Activated CD4-positive, alpha-beta memory T cell treated with anti-CD3 and anti-CD28 coated beads for 36 hours (primary cell): ENCODE measurements around the gene BCL2A1. TPM values are rescaled to one million over a fixed set of nuclear protein-coding genes. Genes with fewer than 3 reads are reported as not detected.
A peak's percentile ranks its signal among the peaks of the same experiment; 100 is the strongest.
"Not testable (repeated sequence)": the region's sequence is repeated elsewhere in the genome, so short reads cannot be mapped to it uniquely, and the experiment has no call there.

Experiments
- CTCF ChIA-PET: fragments of 350-600 bp; sonication (Branson Sonifier 250); formaldehyde crosslinking; loops from one replicate; lab custom pipeline; 2021; ENCODE audit warnings: antibody characterized with exemption, inconsistent platforms; lab: Charles Lee
- POLR2A ChIA-PET: fragments of 350-600 bp; sonication (Branson Sonifier 250); formaldehyde crosslinking; loops from one replicate; lab custom pipeline; 2021; ENCODE audit warnings: antibody characterized with exemption; lab: Charles Lee
- DNase-seq: peaks from one replicate; pipeline ENCODE4 v3.0.0-alpha.2; 2020
- H3K27ac Mint-ChIP-seq: one replicate; pipeline ENCODE4 v1.8.0; 2021; ENCODE audit warnings: mixed read lengths
- H3K27me3 Mint-ChIP-seq: one replicate; pipeline ENCODE4 v1.8.0; 2021; ENCODE audit warnings: mixed read lengths
- H3K36me3 Mint-ChIP-seq: one replicate; pipeline ENCODE4 v1.8.0; 2021; ENCODE audit warnings: mixed read lengths
- H3K4me1 Mint-ChIP-seq: one replicate; pipeline ENCODE4 v1.8.0; 2021; ENCODE audit warnings: low read depth, mixed read lengths
- H3K4me3 Mint-ChIP-seq: one replicate; pipeline ENCODE4 v1.8.0; 2021; ENCODE audit warnings: mild to moderate bottlenecking, mixed read lengths
- H3K9me3 Mint-ChIP-seq: one replicate; pipeline ENCODE4 v1.8.0; 2021; ENCODE audit warnings: mixed read lengths
- intact Hi-C: fragments of 100-400 bp; cut with micrococcal nuclease; formaldehyde crosslinking; loops from one replicate; pipeline ENCODE4 v1.15.1; 2023
- total RNA-seq, 2 experiments: library from RNA; stranded (reverse); gene quantifications; one replicate each; pipeline ENCODE4 v1.2.3, GENCODE V29; 2021

Gene BCL2A1
- total RNA-seq, 2 experiments from 2014 or later, result 110 to 111 TPM

DNA sequence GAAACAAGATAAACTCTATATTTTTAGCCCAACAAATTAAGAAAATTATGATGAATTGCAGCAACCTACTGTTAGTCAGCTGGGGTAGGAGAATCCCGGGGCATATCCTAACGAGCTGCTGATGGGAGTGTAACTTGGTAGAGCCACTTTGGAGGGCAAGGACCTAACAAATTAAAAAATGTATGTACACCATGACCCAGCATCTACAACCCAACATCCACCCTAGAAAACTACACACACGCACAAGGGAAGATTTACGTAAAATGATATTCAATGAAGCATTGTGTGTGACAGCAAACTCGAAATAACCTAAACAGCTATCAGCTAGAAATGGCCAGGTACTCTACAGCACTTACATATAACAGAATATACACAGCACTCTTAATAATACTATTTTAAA is 1.9 kb downstream of the BCL2A1 start:
- intact Hi-C loops, result no loop called here
- peaks cover 40% of the 10 kb centered on the region for H3K36me3 Mint-ChIP-seq
- H3K27me3 Mint-ChIP-seq, result no peaks in the 10 kb centered on the region
- H3K27ac Mint-ChIP-seq, result peak overlapping the region; percentile 99
- H3K4me1 Mint-ChIP-seq, result peaks cover 63% of the 10 kb centered on the region
- peak overlapping the region; percentile 95 for H3K4me3 Mint-ChIP-seq
- H3K9me3 Mint-ChIP-seq, result no peaks in the 10 kb centered on the region
- POLR2A ChIA-PET, result interaction anchor here (0.7 to 7.5 kb wide), 6 partner anchors 23 to 91 kb away, joined by 3 to 126 read pairs (median 30); partner anchors contain the start of genes MTHFS and ZFAND6
- CTCF ChIA-PET, result interaction anchor here (1.1 kb wide), 1 partner anchor 72 kb away, joined by 3 read pairs; the partner anchor contains the start of gene MTHFS
- no peak for DNase-seq

DNA sequence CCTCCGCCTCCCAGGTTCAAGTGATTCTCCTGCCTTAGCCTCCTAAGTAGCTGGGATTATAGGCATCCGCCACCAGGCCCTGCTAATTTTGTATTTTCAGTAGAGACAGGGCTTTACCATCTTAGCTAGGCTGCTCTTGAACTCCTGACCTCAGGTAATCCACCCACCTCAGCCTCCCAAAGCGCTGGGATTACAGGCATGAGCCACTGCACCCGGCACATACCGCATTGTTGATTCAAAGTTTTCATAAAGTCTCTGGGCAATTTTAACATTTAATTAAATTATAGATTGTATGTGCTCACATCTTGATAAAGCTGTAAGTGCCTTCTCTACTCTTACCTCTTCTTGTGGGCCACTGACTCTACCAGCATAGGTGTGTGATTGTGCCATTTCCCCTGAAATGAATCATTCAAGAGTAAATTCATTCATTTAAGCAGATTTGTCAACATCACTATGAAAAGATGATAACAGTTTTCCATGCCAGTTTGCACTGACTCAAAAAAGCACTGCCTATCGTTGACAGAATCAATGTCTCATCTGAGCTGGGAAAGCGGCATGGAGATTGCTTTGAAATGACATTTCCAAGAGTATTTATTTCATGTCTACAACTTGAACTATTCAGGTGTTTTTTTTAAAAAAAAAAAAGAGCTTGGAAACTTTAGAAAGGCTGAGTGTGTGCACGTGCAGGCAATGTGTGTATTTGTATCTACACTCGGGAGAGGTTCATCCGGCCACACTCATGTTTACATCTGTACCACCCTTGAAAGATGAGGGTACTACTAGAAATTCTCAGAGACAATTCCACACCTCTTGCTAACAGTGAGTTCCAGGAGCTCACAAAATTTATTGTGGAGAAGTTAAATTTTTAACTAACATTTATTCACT is 3.5 kb downstream of the BCL2A1 start:
- CTCF ChIA-PET, result interaction anchor here (0.7 to 2.9 kb wide), 8 partner anchors 10 to 114 kb away, joined by 3 to 15 read pairs (median 4); partner anchors contain the start of gene MTHFS
- H3K27me3 Mint-ChIP-seq, result no peaks in the 10 kb centered on the region

DNA sequence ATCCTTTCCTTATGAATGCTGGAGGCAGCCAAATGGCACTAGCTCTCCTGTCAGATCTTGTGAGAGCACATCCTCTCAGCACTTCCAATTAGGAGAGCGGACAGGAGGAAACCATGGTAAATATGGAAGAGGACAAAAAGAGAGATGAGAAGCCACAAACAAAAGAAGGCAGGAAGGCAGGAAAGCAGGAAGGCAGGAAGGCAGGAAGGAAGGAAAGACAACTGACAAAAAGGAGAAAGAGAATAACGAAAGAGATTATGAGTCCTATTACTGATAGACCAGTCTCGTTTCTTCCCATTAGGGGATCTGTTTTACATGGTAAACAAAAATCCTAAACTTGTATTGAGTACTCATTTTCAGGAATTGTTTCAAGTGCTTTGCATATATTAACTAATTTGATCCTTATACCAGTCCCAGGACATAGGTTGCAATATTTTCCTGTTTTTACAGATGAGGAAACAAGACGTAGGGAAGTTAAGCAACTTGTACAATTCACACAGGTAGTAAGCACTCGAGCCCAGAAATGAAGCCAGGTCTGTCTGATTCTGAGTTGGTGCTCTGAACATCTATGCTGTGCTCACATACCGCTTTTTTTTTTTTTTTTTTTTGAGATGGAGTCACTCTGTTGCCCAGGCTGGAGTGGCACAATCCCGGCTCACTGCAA is 4.2 kb downstream of the BCL2A1 start:
- POLR2A ChIA-PET, result interaction anchor here (1.0 to 7.5 kb wide), 13 partner anchors 12 to 96 kb away, joined by 3 to 126 read pairs (median 7); partner anchors contain the start of genes MTHFS and ZFAND6
- H3K27ac Mint-ChIP-seq, result peak overlapping the region; percentile 99
- H3K4me3 Mint-ChIP-seq, result peak overlapping the region; percentile 95
- intact Hi-C loops, result loop anchor here (1.0 kb wide), 4 partner anchors 8 to 69 kb away; partner anchors contain the start of gene MTHFS
- CTCF ChIA-PET, result interaction anchor here (0.7 to 2.9 kb wide), 8 partner anchors 9 to 114 kb away, joined by 3 to 13 read pairs (median 4); partner anchors contain the start of gene MTHFS
- H3K36me3 Mint-ChIP-seq, result peaks cover 50% of the 10 kb centered on the region
- H3K4me1 Mint-ChIP-seq, result peaks cover 61% of the 10 kb centered on the region
- DNase-seq, result no peak
- H3K9me3 Mint-ChIP-seq, result no peaks in the 10 kb centered on the region
- H3K27me3 Mint-ChIP-seq, result no peaks in the 10 kb centered on the region

More for the DNA sequence above, 3.5 kb downstream of the BCL2A1 start:
- no peaks in the 10 kb centered on the region for H3K9me3 Mint-ChIP-seq
- H3K4me3 Mint-ChIP-seq, result peak overlapping the region; percentile 95
- H3K27ac Mint-ChIP-seq, result peak overlapping the region; percentile 99
- intact Hi-C loops, result loop anchor here (1.0 kb wide), 3 partner anchors 26 to 70 kb away; partner anchors contain the start of gene MTHFS
- peaks cover 57% of the 10 kb centered on the region for H3K4me1 Mint-ChIP-seq
- peaks cover 45% of the 10 kb centered on the region for H3K36me3 Mint-ChIP-seq
- DNase-seq, result peak; percentile 64
- POLR2A ChIA-PET, result interaction anchor here (0.6 to 7.5 kb wide), 15 partner anchors 11 to 118 kb away, joined by 3 to 126 read pairs (median 5); partner anchors contain the start of genes MTHFS and ZFAND6

DNA sequence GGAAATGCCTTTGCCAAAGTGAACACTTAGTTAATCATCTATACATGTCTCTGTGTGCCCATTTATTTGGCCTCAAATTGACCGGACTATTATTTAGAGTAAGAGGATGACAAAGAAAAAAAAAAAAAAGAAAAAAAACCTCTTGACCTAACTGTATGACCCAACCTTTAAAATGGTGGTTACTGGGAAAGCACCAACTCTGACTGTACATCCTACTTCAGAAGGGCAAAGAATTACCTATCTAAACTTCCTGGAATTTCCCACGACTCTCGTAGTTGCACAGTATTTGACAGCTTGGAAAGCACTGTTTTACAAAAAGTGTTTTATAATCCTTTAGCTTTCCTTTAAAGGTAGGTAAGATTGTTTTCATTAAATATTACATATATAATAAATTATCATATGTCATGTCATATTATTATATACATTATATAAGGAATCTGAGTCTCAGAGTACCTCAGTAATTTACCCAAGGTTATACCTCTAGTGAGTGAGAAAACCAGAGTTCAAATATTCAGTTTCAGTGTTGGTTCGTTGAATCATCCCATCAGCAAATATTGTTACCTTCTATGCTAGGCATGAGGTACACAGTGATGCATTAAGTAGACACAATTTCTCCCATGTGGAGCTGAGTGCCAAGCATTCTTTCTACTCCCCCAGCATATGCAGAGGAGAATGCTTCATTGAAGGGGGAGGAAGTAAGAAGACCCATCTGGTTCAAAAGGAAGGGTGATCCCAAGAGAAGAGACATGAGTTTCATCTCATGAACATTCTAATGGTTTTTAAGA is 5.0 kb downstream of the BCL2A1 start:
- Mint-ChIP-seq H3K27ac (peak overlapping the region; percentile 99), H3K27me3 (no peaks in the 10 kb centered on the region), H3K4me1 (peaks cover 56% of the 10 kb centered on the region), H3K4me3 (peak overlapping the region; percentile 95), H3K36me3 (peaks cover 50% of the 10 kb centered on the region), H3K9me3 (no peaks in the 10 kb centered on the region)
- ChIA-PET CTCF (interaction anchor here (0.9 to 2.9 kb wide), 4 partner anchors 22 to 113 kb away, joined by 3 to 13 read pairs (median 4); partner anchors contain the start of gene MTHFS), POLR2A (interaction anchor here (1.5 to 7.5 kb wide), 5 partner anchors 12 to 69 kb away, joined by 9 to 126 read pairs (median 29); partner anchors contain the start of gene MTHFS)
- no peak for DNase-seq
- intact Hi-C loops, result loop anchor here (1.0 kb wide), 2 partner anchors 8 to 23 kb away; no protein-coding TSS in a partner anchor

DNA sequence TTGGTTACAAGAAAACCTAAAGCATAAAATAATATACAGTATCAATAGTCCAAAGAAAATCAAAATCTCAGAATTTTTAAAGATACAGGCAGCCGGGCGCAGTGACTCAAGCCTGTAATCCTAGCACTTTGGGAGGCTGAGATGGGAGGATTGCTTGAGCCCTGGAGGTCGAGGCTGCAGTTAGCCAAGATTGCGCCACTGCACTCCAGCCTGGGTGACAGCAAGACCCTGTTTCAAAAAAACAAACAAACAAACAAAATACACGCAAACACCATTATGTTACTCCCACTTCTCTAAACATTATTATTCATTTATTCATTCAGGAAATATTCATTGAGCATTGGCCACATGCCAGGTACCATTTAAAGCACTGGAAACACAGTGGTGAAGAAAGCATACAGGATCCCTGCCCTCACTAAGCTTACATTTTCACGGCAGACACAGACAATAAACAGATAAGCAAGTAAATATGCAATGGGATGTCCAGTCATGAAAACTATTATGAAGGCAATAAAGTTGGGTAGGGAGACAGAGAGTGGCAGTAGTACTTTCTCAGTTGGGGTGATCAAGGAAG is 6.7 kb downstream of the BCL2A1 start:
- ChIA-PET POLR2A (interaction anchor here (7.5 kb wide), 1 partner anchor 68 kb away, joined by 126 read pairs; the partner anchor contains the start of gene MTHFS), CTCF (interaction anchor here (0.9 to 1.9 kb wide), 2 partner anchors 21 to 30 kb away, joined by 3 to 4 read pairs; no protein-coding TSS in a partner anchor)
- Mint-ChIP-seq H3K27ac (peak overlapping the region; percentile 99), H3K4me3 (peak overlapping the region; percentile 69), H3K4me1 (peaks cover 60% of the 10 kb centered on the region), H3K36me3 (peaks cover 54% of the 10 kb centered on the region), H3K9me3 (no peaks in the 10 kb centered on the region), H3K27me3 (no peaks in the 10 kb centered on the region)
- no peak for DNase-seq
- intact Hi-C loops, result no loop called here

DNA sequence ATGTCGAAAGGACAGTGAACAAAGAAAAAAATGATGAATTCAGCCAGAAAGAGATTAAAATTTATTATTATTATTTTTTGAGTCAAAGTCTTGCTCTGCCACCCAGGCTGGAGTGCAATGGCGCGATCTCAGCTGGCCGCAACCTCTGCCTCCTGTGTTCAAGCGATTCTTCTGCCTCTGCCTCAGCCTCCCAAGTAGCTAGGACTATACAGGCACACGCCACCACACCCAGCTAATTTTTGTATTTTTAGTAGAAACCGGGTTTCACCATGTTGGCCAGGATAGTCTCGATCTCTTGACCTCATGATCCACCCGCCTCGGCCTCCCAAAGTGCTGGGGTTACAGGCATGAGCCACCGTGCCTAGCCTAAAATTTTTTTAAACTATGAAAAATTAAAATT is 8.1 kb downstream of the BCL2A1 start:
- DNase-seq, H3K4me3 Mint-ChIP-seq, POLR2A ChIA-PET, H3K27me3 Mint-ChIP-seq, H3K9me3 Mint-ChIP-seq, CTCF ChIA-PET, intact Hi-C loops: not testable (repeated sequence)
- peaks cover 62% of the 10 kb centered on the region for H3K4me1 Mint-ChIP-seq
- H3K36me3 Mint-ChIP-seq, result peaks cover 45% of the 10 kb centered on the region
- H3K27ac Mint-ChIP-seq, result peak overlapping the region; percentile 47

DNA sequence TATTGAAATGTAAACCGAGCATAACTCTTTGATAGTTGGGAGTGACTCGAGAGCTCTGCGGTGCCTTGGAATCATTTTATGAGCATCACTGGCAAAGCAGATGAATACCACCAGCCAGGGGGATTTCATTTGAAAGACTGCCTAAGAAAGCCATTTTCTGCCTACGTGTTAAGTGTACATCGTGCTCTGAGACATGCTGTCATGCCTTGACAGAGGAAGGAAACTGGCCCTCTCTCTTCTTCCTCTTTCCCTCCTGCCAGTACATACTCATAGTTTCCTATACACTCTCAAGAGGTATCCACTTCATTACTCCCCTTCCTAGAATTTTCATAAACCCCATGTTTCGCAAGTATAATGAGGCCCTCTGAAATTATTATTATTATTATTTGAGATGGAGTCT is 8.8 kb downstream of the BCL2A1 start:
- ChIA-PET CTCF (no interaction called here), POLR2A (no interaction called here)
- H3K27me3 Mint-ChIP-seq, result no peaks in the 10 kb centered on the region
- DNase-seq, result no peak
- peak overlapping the region; percentile 47 for H3K27ac Mint-ChIP-seq
- intact Hi-C loops, result no loop called here
- no peak overlapping the region for H3K4me3 Mint-ChIP-seq
- H3K4me1 Mint-ChIP-seq, result peaks cover 58% of the 10 kb centered on the region
- H3K9me3 Mint-ChIP-seq, result no peaks in the 10 kb centered on the region
- H3K36me3 Mint-ChIP-seq, result peaks cover 38% of the 10 kb centered on the region

DNA sequence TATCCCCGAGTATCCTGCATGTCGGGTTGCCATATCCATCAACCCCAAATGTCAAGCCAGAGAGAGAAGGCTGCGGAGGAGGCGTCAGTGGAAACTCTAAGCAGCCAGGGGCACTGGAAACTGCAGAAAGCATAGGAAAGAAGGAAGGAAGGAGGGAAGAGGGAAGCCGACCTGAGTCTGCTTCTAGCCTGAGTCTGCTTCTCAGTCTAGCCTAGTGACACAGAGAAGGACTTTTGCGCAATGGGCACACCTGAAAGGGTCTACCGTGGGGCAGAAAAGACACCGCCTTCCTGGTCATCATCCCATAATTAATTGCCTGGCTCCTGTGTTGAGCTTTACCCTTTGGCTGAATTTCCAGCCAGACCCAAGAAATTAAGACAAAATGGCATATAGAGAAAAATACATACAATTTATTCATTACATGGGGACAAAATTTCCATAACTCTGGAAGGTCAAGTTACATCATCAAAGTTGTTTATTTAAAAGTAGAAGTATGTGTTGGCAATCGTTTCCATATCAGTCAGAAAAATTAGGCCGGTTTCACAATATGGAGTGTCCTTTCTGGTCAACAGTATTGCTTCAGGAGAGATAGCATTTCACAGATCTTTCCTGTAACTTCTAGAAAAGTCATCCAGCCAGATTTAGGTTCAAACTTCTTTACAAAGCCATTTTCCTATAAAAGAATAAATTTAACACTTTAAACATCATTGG is 10.3 kb downstream of the BCL2A1 start:
- Mint-ChIP-seq H3K27ac (no peak overlapping the region), H3K27me3 (no peaks in the 10 kb centered on the region), H3K4me3 (no peak overlapping the region), H3K9me3 (no peaks in the 10 kb centered on the region), H3K4me1 (peaks cover 48% of the 10 kb centered on the region), H3K36me3 (peaks cover 31% of the 10 kb centered on the region)
- intact Hi-C loops, result no loop called here
- CTCF ChIA-PET, result interaction anchor here (0.7 kb wide), 1 partner anchor 580 kb away, joined by 3 read pairs; no protein-coding TSS in a partner anchor
- DNase-seq, result no peak
- POLR2A ChIA-PET, result no interaction called here

DNA sequence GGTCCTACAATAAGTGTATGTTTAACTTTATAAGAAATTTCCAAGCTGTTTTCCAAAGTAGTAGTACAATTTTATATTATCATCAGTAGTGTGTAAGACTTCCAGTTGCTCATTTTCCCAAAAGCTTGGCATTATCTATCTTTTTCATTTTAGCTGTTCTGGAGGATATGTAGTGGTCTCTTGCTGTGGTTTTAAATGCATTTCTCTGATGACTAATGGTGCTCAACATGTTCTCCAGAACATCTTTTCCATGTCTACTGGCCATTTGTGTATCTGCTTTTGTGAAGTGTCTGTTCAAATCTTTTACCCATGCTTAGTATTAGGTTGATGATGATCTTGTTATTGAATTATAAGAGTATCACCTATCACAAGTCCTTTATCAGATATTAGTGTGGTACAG is 13.3 kb downstream of the BCL2A1 start:
- intact Hi-C loops, result loop anchor here (1.0 kb wide), 3 partner anchors 9 to 14 kb away; no protein-coding TSS in a partner anchor
- no peak for DNase-seq
- CTCF ChIA-PET, result interaction anchor here (0.8 to 1.0 kb wide), 2 partner anchors 10 to 36 kb away, joined by 3 read pairs; no protein-coding TSS in a partner anchor
- no peaks in the 10 kb centered on the region for H3K27me3 Mint-ChIP-seq
- POLR2A ChIA-PET, result no interaction called here
- H3K27ac Mint-ChIP-seq, result no peak overlapping the region
- peaks cover 18% of the 10 kb centered on the region for H3K36me3 Mint-ChIP-seq
- no peaks in the 10 kb centered on the region for H3K9me3 Mint-ChIP-seq
- peaks cover 51% of the 10 kb centered on the region for H3K4me1 Mint-ChIP-seq
- no peak overlapping the region for H3K4me3 Mint-ChIP-seq

DNA sequence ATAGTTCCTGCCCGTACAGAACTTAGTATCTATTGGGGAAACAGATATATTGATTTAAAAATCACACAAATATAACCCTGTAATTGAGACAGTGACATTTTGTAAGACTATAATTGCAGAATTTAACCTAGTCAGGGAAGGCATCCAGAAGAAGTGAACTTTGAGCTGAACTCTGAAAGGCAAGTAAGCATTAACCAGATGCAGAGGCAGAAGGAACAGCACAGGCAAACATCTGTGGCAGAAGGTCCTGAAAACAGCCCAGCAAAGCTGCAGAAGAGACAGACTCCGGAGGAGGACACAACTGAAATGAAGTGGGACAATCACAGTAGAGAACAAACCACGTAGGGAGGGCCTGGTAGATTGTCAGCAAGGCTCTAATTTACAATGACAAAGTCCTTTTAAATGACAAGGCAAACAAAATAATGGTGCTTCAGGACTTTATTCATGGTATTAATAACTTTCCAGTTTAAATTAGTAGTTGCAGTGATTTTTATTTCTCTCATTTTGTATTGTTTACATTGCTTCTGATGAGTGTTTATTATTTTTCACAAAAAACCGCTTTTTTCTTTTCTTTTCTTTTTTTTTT is 14.5 kb downstream of the BCL2A1 start:
- no peak overlapping the region for H3K27ac Mint-ChIP-seq
- intact Hi-C loops, result no loop called here
- CTCF ChIA-PET, result interaction anchor here (1.3 kb wide), 1 partner anchor 37 kb away, joined by 3 read pairs; no protein-coding TSS in a partner anchor
- no peaks in the 10 kb centered on the region for H3K9me3 Mint-ChIP-seq
- no peaks in the 10 kb centered on the region for H3K27me3 Mint-ChIP-seq
- peaks cover 11% of the 10 kb centered on the region for H3K36me3 Mint-ChIP-seq
- H3K4me3 Mint-ChIP-seq, result no peak overlapping the region
- H3K4me1 Mint-ChIP-seq, result peaks cover 41% of the 10 kb centered on the region
- POLR2A ChIA-PET, result no interaction called here
- no peak for DNase-seq
